Neural progenitor cell (in vitro differentiated cells): Measurements from ENCODE around the gene MBP. TPM values are rescaled to one million over a fixed set of nuclear protein-coding genes. Genes with fewer than 3 reads are reported as not detected.

Experiments used
- DNase-seq: peaks from one replicate; pipeline ENCODE4 v3.0.0-alpha.2; 2016; ENCODE audit warnings: low spot score
- H2AFZ ChIP-seq: fragments of 200-600 bp; sonication (generic); replicated peaks from 2 replicates; pipeline ENCODE4 v1.6.1; 2016; ENCODE audit warnings: antibody characterized with exemption
- H3F3A ChIP-seq: fragments of 200-600 bp; sonication (generic); 2 replicates; pipeline ENCODE4 v1.6.1; 2016; ENCODE audit warnings: antibody characterized with exemption, low read depth
- H3K27ac ChIP-seq: fragments of 200-600 bp; sonication (generic); 2 replicates; pipeline ENCODE4 v1.5.1; 2016; ENCODE audit warnings: mild to moderate bottlenecking
- H3K27me3 ChIP-seq: fragments of 200-600 bp; sonication (generic); 2 replicates; pipeline ENCODE4 v1.6.1; 2016; ENCODE audit warnings: mild to moderate bottlenecking, moderate library complexity
- H3K36me3 ChIP-seq: fragments of 200-600 bp; sonication (generic); 2 replicates; pipeline ENCODE4 v1.5.1; 2016
- H3K4me1 ChIP-seq: fragments of 200-600 bp; sonication (generic); 2 replicates; pipeline ENCODE4 v1.6.1; 2016; ENCODE audit warnings: mixed run types
- H3K4me2 ChIP-seq: fragments of 200-600 bp; sonication (generic); 2 replicates; pipeline ENCODE4 v1.6.1; 2016
- H3K4me3 ChIP-seq: fragments of 200-600 bp; sonication (generic); 2 replicates; pipeline ENCODE4 v1.5.1; 2016
- H3K79me2 ChIP-seq: fragments of 200-600 bp; sonication (generic); 2 replicates; pipeline ENCODE4 v1.6.1; 2016; ENCODE audit warnings: low read depth
- H3K9ac ChIP-seq: fragments of 200-600 bp; sonication (generic); 2 replicates; pipeline ENCODE4 v1.6.1; 2016
- H3K9me3 ChIP-seq: fragments of 200-600 bp; sonication (generic); 2 replicates; pipeline ENCODE4 v1.5.1; 2016; ENCODE audit warnings: low read depth
- H4K20me1 ChIP-seq: fragments of 200-600 bp; sonication (generic); 2 replicates; pipeline ENCODE4 v1.6.1; 2016; ENCODE audit warnings: low read depth
- H3K27ac Mint-ChIP-seq: 3 replicates; pipeline ENCODE4 v1.8.0; 2021; ENCODE audit warnings: mixed read lengths
- H3K27me3 Mint-ChIP-seq: 2 replicates; pipeline ENCODE4 v1.8.0; 2022; ENCODE audit warnings: low read depth, mild to moderate bottlenecking, inconsistent platforms, moderate library complexity, mixed read lengths; ENCODE audit not compliant: insufficient read depth
- H3K36me3 Mint-ChIP-seq: 3 replicates; pipeline ENCODE4 v1.8.0; 2021; ENCODE audit warnings: mixed read lengths
- H3K4me1 Mint-ChIP-seq: 3 replicates; pipeline ENCODE4 v1.8.0; 2021; ENCODE audit warnings: mixed read lengths
- H3K4me3 Mint-ChIP-seq: 3 replicates; pipeline ENCODE4 v1.8.0; 2021; ENCODE audit warnings: mild to moderate bottlenecking, moderate library complexity, mixed read lengths
- H3K9me3 Mint-ChIP-seq: 3 replicates; pipeline ENCODE4 v1.8.0; 2020; ENCODE audit warnings: mixed read lengths
- EZH2 ChIP-seq: fragments of 200-600 bp; sonication (generic); IDR thresholded peaks from 2 replicates; pipeline ENCODE4 v1.6.1; 2017; ENCODE audit warnings: antibody characterized with exemption, mild to moderate bottlenecking, moderate library complexity
- EZH2phosphoT487 ChIP-seq: fragments of 200-600 bp; sonication (generic); IDR thresholded peaks from 2 replicates; pipeline ENCODE4 v1.6.1; 2017; ENCODE audit warnings: antibody characterized with exemption
- total RNA-seq: library from RNA; depleted of rRNA; stranded (reverse); fragments of >200 nt; gene quantifications from 2 replicates; pipeline ENCODE4 v1.2.3, GENCODE V29; 2015; ENCODE audit warnings: low replicate concordance
- TF ChIP-seq, protein P1 (sequence below): fragments of 200-600 bp; sonication (generic); IDR thresholded peaks from 2 replicates; pipeline ENCODE4 v1.5.1; 2017; ENCODE audit warnings: antibody characterized with exemption, mild to moderate bottlenecking

MBP gene
- total RNA-seq, 1 donor from 2014 or later, result 0.64 TPM

DNA sequence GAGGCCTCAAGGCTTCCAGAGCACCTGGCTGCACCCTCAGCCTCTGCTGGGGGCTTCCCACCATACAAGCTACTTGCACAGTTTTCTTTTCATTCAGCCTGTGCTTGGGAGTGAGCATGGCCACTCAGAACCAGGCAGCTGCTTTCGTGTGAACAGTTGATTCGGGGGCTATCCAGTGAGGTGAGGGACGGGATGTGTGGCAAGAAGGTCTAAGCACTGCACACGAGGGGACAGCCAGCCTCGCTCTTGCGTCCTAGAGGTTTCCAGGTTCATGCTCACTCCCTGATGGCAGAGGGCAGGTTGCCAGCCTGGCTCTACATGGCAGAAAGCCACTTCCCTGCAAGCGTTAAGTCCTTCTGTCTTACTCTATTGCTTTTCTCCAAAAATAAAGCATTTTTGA lies 146.2 kb downstream of the MBP start:
- no peaks in the 10 kb centered on the region for H3K79me2 ChIP-seq
- no peak overlapping the region for H2AFZ ChIP-seq
- H4K20me1 ChIP-seq, result no peaks in the 10 kb centered on the region
- TF ChIP-seq EZH2 (no peak), EZH2phosphoT487 (no peak)
- TF ChIP-seq, protein P1, sequence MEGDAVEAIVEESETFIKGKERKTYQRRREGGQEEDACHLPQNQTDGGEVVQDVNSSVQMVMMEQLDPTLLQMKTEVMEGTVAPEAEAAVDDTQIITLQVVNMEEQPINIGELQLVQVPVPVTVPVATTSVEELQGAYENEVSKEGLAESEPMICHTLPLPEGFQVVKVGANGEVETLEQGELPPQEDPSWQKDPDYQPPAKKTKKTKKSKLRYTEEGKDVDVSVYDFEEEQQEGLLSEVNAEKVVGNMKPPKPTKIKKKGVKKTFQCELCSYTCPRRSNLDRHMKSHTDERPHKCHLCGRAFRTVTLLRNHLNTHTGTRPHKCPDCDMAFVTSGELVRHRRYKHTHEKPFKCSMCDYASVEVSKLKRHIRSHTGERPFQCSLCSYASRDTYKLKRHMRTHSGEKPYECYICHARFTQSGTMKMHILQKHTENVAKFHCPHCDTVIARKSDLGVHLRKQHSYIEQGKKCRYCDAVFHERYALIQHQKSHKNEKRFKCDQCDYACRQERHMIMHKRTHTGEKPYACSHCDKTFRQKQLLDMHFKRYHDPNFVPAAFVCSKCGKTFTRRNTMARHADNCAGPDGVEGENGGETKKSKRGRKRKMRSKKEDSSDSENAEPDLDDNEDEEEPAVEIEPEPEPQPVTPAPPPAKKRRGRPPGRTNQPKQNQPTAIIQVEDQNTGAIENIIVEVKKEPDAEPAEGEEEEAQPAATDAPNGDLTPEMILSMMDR, result no peak
- Mint-ChIP-seq H3K27ac (peak overlapping the region; percentile 50), H3K9me3 (no peaks in the 10 kb centered on the region), H3K36me3 (no peaks in the 10 kb centered on the region), H3K27me3 (peaks cover 8% of the 10 kb centered on the region), H3K4me1 (peaks cover 29% of the 10 kb centered on the region), H3K4me3 (no peak overlapping the region)
- no peaks in the 10 kb centered on the region for H3K36me3 ChIP-seq
- no peaks in the 10 kb centered on the region for H3K27me3 ChIP-seq
- H3K27ac ChIP-seq, result no peak overlapping the region
- H3K4me1 ChIP-seq, result peaks cover 8% of the 10 kb centered on the region
- peaks cover under 1% of the 10 kb centered on the region for H3F3A ChIP-seq
- no peaks in the 10 kb centered on the region for H3K9me3 ChIP-seq
- H3K9ac ChIP-seq, result no peak overlapping the region
- H3K4me3 ChIP-seq, result no peak overlapping the region
- DNase-seq, result no peak
- no peak overlapping the region for H3K4me2 ChIP-seq

DNA sequence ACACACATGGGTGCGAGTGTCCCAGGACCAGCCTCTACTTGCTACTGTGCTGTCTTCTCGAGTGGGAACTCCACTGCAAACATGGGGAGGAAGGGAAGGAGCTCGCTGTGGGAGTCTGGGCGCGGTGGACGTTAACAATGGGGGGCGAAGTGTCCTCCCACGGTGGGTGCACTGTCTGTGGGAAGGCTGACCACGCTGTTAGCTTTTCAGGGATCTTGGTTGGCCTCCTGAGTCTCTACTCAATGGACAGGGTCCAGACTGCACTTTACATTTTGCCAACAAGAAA lies 146.7 kb downstream of the MBP start:
- Histone ChIP-seq H3K79me2 (no peaks in the 10 kb centered on the region), H2AFZ (no peak overlapping the region), H3K4me1 (peaks cover 12% of the 10 kb centered on the region), H3K27ac (no peak overlapping the region), H3K27me3 (no peaks in the 10 kb centered on the region), H4K20me1 (no peaks in the 10 kb centered on the region), H3K9ac (no peak overlapping the region), H3K36me3 (no peaks in the 10 kb centered on the region), H3K4me3 (no peak overlapping the region), H3K9me3 (no peaks in the 10 kb centered on the region), H3K4me2 (no peak overlapping the region), H3F3A (no peaks in the 10 kb centered on the region)
- Mint-ChIP-seq H3K27me3 (peaks cover 5% of the 10 kb centered on the region), H3K4me3 (no peak overlapping the region), H3K9me3 (no peaks in the 10 kb centered on the region), H3K27ac (peak overlapping the region; percentile 42), H3K4me1 (peaks cover 31% of the 10 kb centered on the region), H3K36me3 (no peaks in the 10 kb centered on the region)
- no peak for DNase-seq
- TF ChIP-seq EZH2 (no peak), EZH2phosphoT487 (no peak)
- TF ChIP-seq, protein P1, result no peak

DNA sequence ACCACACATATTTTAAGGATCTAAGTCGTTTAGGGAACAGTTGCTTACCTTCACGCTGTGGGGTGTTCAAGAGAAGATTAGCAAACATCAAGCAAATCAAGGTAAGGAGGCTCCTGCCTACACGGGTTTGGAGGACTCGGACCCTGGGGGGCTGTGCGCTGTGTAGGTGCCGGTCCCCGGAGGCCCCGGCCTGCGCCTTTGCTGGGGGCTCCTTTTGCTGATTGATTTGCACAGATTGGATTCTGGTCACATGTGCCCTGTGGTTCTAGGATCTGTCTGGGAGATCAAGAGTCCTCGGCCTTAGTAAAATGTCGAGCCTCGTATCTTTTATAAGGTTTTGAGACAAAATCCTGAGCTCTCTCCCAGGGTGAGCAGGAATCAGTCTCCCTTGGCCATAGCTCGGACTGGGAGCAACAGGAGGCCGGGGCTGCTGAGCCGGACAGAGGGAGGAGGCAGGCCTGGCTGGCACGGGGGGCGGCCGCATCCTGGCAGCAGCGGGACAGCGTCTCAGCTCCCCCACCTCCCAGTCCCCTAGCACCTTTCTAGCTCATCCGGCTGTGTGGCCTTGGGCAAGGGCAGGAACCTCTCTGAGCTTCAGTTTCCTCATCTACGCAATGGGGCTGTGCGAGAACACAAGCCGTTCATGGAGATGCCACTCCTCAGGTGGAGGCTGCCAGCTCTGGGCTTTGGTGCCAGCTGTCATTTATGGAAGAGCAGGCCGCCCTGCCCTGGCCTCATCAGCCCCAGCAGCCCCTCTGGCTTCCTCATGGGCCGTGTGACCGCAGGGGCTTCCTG lies 147.2 kb downstream of the MBP start:
- no peaks in the 10 kb centered on the region for H4K20me1 ChIP-seq
- TF ChIP-seq EZH2 (no peak), EZH2phosphoT487 (no peak)
- TF ChIP-seq, protein P1, result no peak
- no peaks in the 10 kb centered on the region for H3F3A ChIP-seq
- H2AFZ ChIP-seq, result no peak overlapping the region
- Mint-ChIP-seq H3K4me1 (peaks cover 33% of the 10 kb centered on the region), H3K27me3 (peaks cover 2% of the 10 kb centered on the region), H3K36me3 (no peaks in the 10 kb centered on the region), H3K9me3 (no peaks in the 10 kb centered on the region), H3K27ac (peak overlapping the region; percentile 42), H3K4me3 (no peak overlapping the region)
- no peak for DNase-seq
- H3K36me3 ChIP-seq, result no peaks in the 10 kb centered on the region
- no peaks in the 10 kb centered on the region for H3K9me3 ChIP-seq
- H3K27me3 ChIP-seq, result no peaks in the 10 kb centered on the region
- H3K79me2 ChIP-seq, result no peaks in the 10 kb centered on the region
- no peak overlapping the region for H3K27ac ChIP-seq
- H3K9ac ChIP-seq, result no peak overlapping the region
- no peak overlapping the region for H3K4me3 ChIP-seq
- no peak overlapping the region for H3K4me2 ChIP-seq
- peaks cover 17% of the 10 kb centered on the region for H3K4me1 ChIP-seq
